HCT116 (cell line): Measurements from ENCODE around the gene ANO6.

ENCODE experiments used
- CTCF ChIP-seq, 3 experiments: fragments of 200-600 bp in 1 of 3; sonication (generic) in 1 of 3; IDR thresholded peaks in 2 of 3; conservative IDR thresholded peaks in 1 of 3; 2 replicates each; pipeline ENCODE4 v1.5.1; 2012 to 2017; ENCODE audit warnings: low read depth in 2 of 3, low read length in 2 of 3, antibody characterized with exemption in 1 of 3, borderline replicate concordance in 1 of 3, control low read depth in 1 of 3, mild to moderate bottlenecking in 1 of 3, mixed read lengths in 1 of 3, mixed run types in 1 of 3, moderate library complexity in 1 of 3; ENCODE audit not compliant: insufficient read depth in 1 of 3
- EZH2 ChIP-seq: fragments of 200-600 bp; sonication (generic); IDR thresholded peaks from 2 replicates; pipeline ENCODE4 v1.6.1; 2017; ENCODE audit warnings: antibody characterized with exemption, mixed run types
- EZH2phosphoT487 ChIP-seq: fragments of 200-600 bp; IDR thresholded peaks from 2 replicates; pipeline ENCODE4 v1.6.1; 2018; ENCODE audit warnings: antibody characterized with exemption, borderline replicate concordance
- FOSL1 ChIP-seq: IDR thresholded peaks from 2 replicates; pipeline ENCODE4 v1.6.1; 2012; ENCODE audit warnings: low read depth
- POLR2A ChIP-seq: IDR thresholded peaks from 2 replicates; pipeline ENCODE4 v1.7.0; 2011; ENCODE audit warnings: borderline replicate concordance; ENCODE audit not compliant: insufficient read depth, insufficient read length; ENCODE audit errors: extremely low read depth
- REST ChIP-seq: IDR thresholded peaks from 2 replicates; pipeline ENCODE4 v1.6.1; 2012; ENCODE audit warnings: low read depth
- YY1 ChIP-seq: IDR thresholded peaks from 2 replicates; pipeline ENCODE4 v1.6.1; 2011; ENCODE audit warnings: low read length, low read depth, moderate library complexity, mild to moderate bottlenecking; ENCODE audit not compliant: insufficient replicate concordance; ENCODE audit errors: extremely low read depth

- TF ChIP-seq POLR2A (no peak), EZH2 (no peak), REST (no peak), CTCF (IDR thresholded peaks at IDR 0.05 in 2 of 3, conservative IDR thresholded peaks at IDR 0.05 in 1 of 3; ENCODE audit: borderline replicate concordance in 1 of 3, insufficient read depth in 1 of 3, low read depth in 2 of 3, low read length in 2 of 3) (no peak), EZH2phosphoT487 (no peak), YY1 (no peak), FOSL1 (no peak)
Observed at GRCh38 chr12:45400991-45401390, 185.1 kb downstream of the ANO6 start.
